HEK293 (cell line): ENCODE measurements around the gene RGS12.

Experiments
- KLF10 ChIP-seq: fragments of 450-650 bp; IDR thresholded peaks from 2 replicates; pipeline ENCODE4 v1.5.1; 2018; ENCODE audit warnings: missing biosample characterization, mild to moderate bottlenecking, missing genetic modification characterization
- KLF8 ChIP-seq: fragments of 450-650 bp; formaldehyde crosslinking; IDR thresholded peaks from 2 replicates; pipeline ENCODE4 v1.5.1; 2016; ENCODE audit warnings: missing biosample characterization, missing genetic modification characterization
- KLF9 ChIP-seq: fragments of 450-650 bp; formaldehyde crosslinking; IDR thresholded peaks from 2 replicates; pipeline ENCODE4 v1.5.1; 2016; ENCODE audit warnings: missing biosample characterization, missing genetic modification characterization, low read depth
- MYNN ChIP-seq: fragments of 450-650 bp; formaldehyde crosslinking; IDR thresholded peaks from 2 replicates; pipeline ENCODE4 v1.5.1; 2016; ENCODE audit warnings: missing biosample characterization, missing genetic modification characterization, borderline replicate concordance
- OVOL3 ChIP-seq: fragments of 450-650 bp; formaldehyde crosslinking; IDR thresholded peaks from 2 replicates; pipeline ENCODE4 v1.5.1; 2016; ENCODE audit warnings: missing biosample characterization, missing genetic modification characterization
- PRDM2 ChIP-seq: fragments of 450-650 bp; formaldehyde crosslinking; IDR thresholded peaks from 2 replicates; pipeline ENCODE4 v1.5.1; 2016; ENCODE audit warnings: missing biosample characterization, missing genetic modification characterization, borderline replicate concordance
- PRDM6 ChIP-seq: fragments of 450-650 bp; formaldehyde crosslinking; IDR thresholded peaks from 2 replicates; pipeline ENCODE4 v1.5.1; 2017; ENCODE audit warnings: missing biosample characterization, missing genetic modification characterization
- SP2 ChIP-seq: fragments of 450-650 bp; formaldehyde crosslinking; IDR thresholded peaks from 2 replicates; pipeline ENCODE4 v1.5.1; 2016; ENCODE audit warnings: missing biosample characterization, missing genetic modification characterization
- SP7 ChIP-seq: fragments of 450-650 bp; formaldehyde crosslinking; IDR thresholded peaks from 2 replicates; pipeline ENCODE4 v1.5.1; 2016; ENCODE audit warnings: missing biosample characterization, missing genetic modification characterization
- TRIM28 ChIP-seq: IDR thresholded peaks from 2 replicates; pipeline ENCODE4 v1.6.1; 2011; ENCODE audit warnings: low read length, control low read depth, borderline replicate concordance
- WT1 ChIP-seq: fragments of 450-650 bp; formaldehyde crosslinking; IDR thresholded peaks from 2 replicates; pipeline ENCODE4 v1.5.1; 2016; ENCODE audit warnings: missing biosample characterization, missing genetic modification characterization
- ZEB2 ChIP-seq: fragments of 450-650 bp; formaldehyde crosslinking; IDR thresholded peaks from 2 replicates; pipeline ENCODE4 v1.5.1; 2016; ENCODE audit warnings: missing biosample characterization, missing genetic modification characterization
- ZNF184 ChIP-seq: fragments of 450-650 bp; IDR thresholded peaks from 2 replicates; pipeline ENCODE4 v1.5.1; 2018; ENCODE audit warnings: missing biosample characterization, mild to moderate bottlenecking, missing genetic modification characterization
- ZNF214 ChIP-seq: fragments of 450-650 bp; formaldehyde crosslinking; IDR thresholded peaks from 2 replicates; pipeline ENCODE4 v1.5.1; 2017; ENCODE audit warnings: missing biosample characterization, mild to moderate bottlenecking, missing genetic modification characterization, borderline replicate concordance
- ZNF510 ChIP-seq: fragments of 450-650 bp; formaldehyde crosslinking; IDR thresholded peaks from 2 replicates; pipeline ENCODE4 v1.5.1; 2018; ENCODE audit warnings: mild to moderate bottlenecking, missing genetic modification characterization, missing biosample characterization; ENCODE audit not compliant: insufficient replicate concordance
- ZNF514 ChIP-seq: fragments of 450-650 bp; formaldehyde crosslinking; IDR thresholded peaks from 2 replicates; pipeline ENCODE4 v1.5.1; 2016; ENCODE audit warnings: missing biosample characterization, missing genetic modification characterization
- ZNF529 ChIP-seq: fragments of 450-650 bp; formaldehyde crosslinking; IDR thresholded peaks from 2 replicates; pipeline ENCODE4 v1.5.1; 2017; ENCODE audit warnings: missing genetic modification characterization, missing biosample characterization; ENCODE audit not compliant: insufficient replicate concordance
- ZNF596 ChIP-seq: fragments of 450-650 bp; IDR thresholded peaks from 2 replicates; pipeline ENCODE4 v1.5.0; 2018; ENCODE audit warnings: missing biosample characterization, mild to moderate bottlenecking, missing genetic modification characterization, moderate library complexity
- ZNF610 ChIP-seq: fragments of 450-650 bp; formaldehyde crosslinking; IDR thresholded peaks from 2 replicates; pipeline ENCODE4 v1.5.1; 2016; ENCODE audit warnings: missing biosample characterization, missing genetic modification characterization, borderline replicate concordance
- ZNF707 ChIP-seq: fragments of 450-650 bp; formaldehyde crosslinking; IDR thresholded peaks from 2 replicates; pipeline ENCODE4 v1.5.1; 2016; ENCODE audit warnings: missing biosample characterization, missing genetic modification characterization
- ZSCAN23 ChIP-seq: fragments of 450-650 bp; formaldehyde crosslinking; IDR thresholded peaks from 2 replicates; pipeline ENCODE4 v1.5.1; 2016; ENCODE audit warnings: missing biosample characterization, missing genetic modification characterization
- ZSCAN4 ChIP-seq: fragments of 450-650 bp; formaldehyde crosslinking; IDR thresholded peaks from 2 replicates; pipeline ENCODE4 v1.5.1; 2017; ENCODE audit warnings: missing biosample characterization, missing genetic modification characterization

RGS12 gene

GRCh38 chr4:3292571-3293400, at the start of gene RGS12 (continued):
- TF ChIP-seq PRDM6 (tag by site-specific recombination) = no peak
- TF ChIP-seq ZNF596 (tag by site-specific recombination) = no peak
- no peak for TF ChIP-seq SP7 (tag by site-specific recombination)
- TF ChIP-seq ZNF514 (tag by site-specific recombination) = no peak
- TF ChIP-seq ZSCAN23 (tag by site-specific recombination) = no peak
- no peak for TF ChIP-seq ZEB2 (tag by site-specific recombination)
- TF ChIP-seq KLF8 (tag by site-specific recombination) = peak; percentile 51
- no peak for TF ChIP-seq TRIM28
- TF ChIP-seq SP2 (tag by site-specific recombination) = peak; percentile 66
- TF ChIP-seq OVOL3 (tag by site-specific recombination) = no peak; the same call in 1 of the 2 replicates
- TF ChIP-seq ZNF214 (tag by site-specific recombination) = no peak
- peak; percentile 83 for TF ChIP-seq KLF9 (tag by site-specific recombination)
- TF ChIP-seq KLF10 (tag by site-specific recombination) = peak; percentile 83; the same call in 1 of the 2 replicates
- no peak for TF ChIP-seq ZNF184 (tag by site-specific recombination)
- no peak for TF ChIP-seq ZNF707 (tag by site-specific recombination)
- no peak for TF ChIP-seq WT1 (tag by site-specific recombination)
- no peak for TF ChIP-seq ZNF529 (tag by site-specific recombination)
- no peak for TF ChIP-seq ZNF510
- no peak for TF ChIP-seq ZSCAN4
- TF ChIP-seq PRDM2 (tag by site-specific recombination) = no peak
- no peak for TF ChIP-seq ZNF610 (tag by site-specific recombination)
- no peak for TF ChIP-seq MYNN (tag by site-specific recombination)
